SU-DHL-6 (cell line): ENCODE results near the gene CAMSAP1.

Experiments used
- H2AFZ ChIP-seq: fragments of 200-600 bp; sonication (generic); 2 replicates; pipeline ENCODE4 v1.6.1; 2014; ENCODE audit warnings: low read depth, mild to moderate bottlenecking, moderate library complexity, mixed read lengths, antibody characterized with exemption, low read length; ENCODE audit not compliant: severe bottlenecking
- H3F3A ChIP-seq: fragments of 200-600 bp; shearing (Covaris generic); 2 replicates; pipeline ENCODE4 v1.6.0; 2016; ENCODE audit warnings: antibody characterized with exemption, mild to moderate bottlenecking; ENCODE audit not compliant: insufficient read depth
- H3K27ac ChIP-seq: fragments of 200-600 bp; sonication (generic); 2 replicates; pipeline ENCODE4 v1.5.1; 2016; ENCODE audit warnings: low read depth, mild to moderate bottlenecking, low read length, moderate library complexity, mixed read lengths
- H3K27me3 ChIP-seq: fragments of 200-600 bp; sonication (generic), shearing (Covaris generic); 2 replicates; pipeline ENCODE4 v1.6.0; 2014; ENCODE audit warnings: mild to moderate bottlenecking, low read length
- H3K36me3 ChIP-seq: fragments of 200-600 bp; sonication (generic); 2 replicates; pipeline ENCODE4 v1.6.1; 2014; ENCODE audit warnings: mild to moderate bottlenecking, low read length, mixed read lengths
- H3K4me2 ChIP-seq: fragments of 300-600, 200-600 bp; shearing (Covaris generic), sonication (generic); 2 replicates; pipeline ENCODE4 v1.6.0; 2014; ENCODE audit warnings: low read length, low read depth, mild to moderate bottlenecking; ENCODE audit not compliant: poor library complexity, severe bottlenecking
- H3K4me3 ChIP-seq: fragments of 200-600 bp; sonication (generic); 2 replicates; pipeline ENCODE4 v1.5.1; 2014; ENCODE audit warnings: antibody characterized with exemption, low read length, mild to moderate bottlenecking, mixed read lengths; ENCODE audit not compliant: insufficient read depth, poor library complexity, severe bottlenecking
- H3K79me2 ChIP-seq: fragments of 200-600 bp; sonication (generic); 2 replicates; pipeline ENCODE4 v1.6.1; 2014; ENCODE audit warnings: mild to moderate bottlenecking, low read length, moderate library complexity; ENCODE audit not compliant: insufficient read depth
- H3K9ac ChIP-seq: fragments of 200-600 bp; sonication (generic); 2 replicates; pipeline ENCODE4 v1.7.0; 2014; ENCODE audit warnings: mild to moderate bottlenecking, low read length
- H3K9me2 ChIP-seq: fragments of 200-600 bp; sonication (generic); replicated peaks from 2 replicates; pipeline ENCODE4 v1.6.1; 2014; ENCODE audit warnings: low read length; ENCODE audit not compliant: insufficient read depth
- H3K9me3 ChIP-seq: fragments of 200-600 bp; sonication (generic); 2 replicates; pipeline ENCODE4 v1.6.1; 2014; ENCODE audit warnings: low read length, mixed read lengths; ENCODE audit not compliant: insufficient read depth
- H4K20me1 ChIP-seq: fragments of 200-600 bp; sonication (generic); 2 replicates; pipeline ENCODE4 v1.6.1; 2014; ENCODE audit warnings: low read depth, mild to moderate bottlenecking, antibody characterized with exemption, low read length, moderate library complexity, mixed read lengths
- CTCF ChIP-seq: fragments of 200-600 bp; sonication (generic); IDR thresholded peaks from one replicate; pipeline ENCODE4 v1.5.1; 2017; ENCODE audit warnings: antibody characterized with exemption, mild to moderate bottlenecking, low read length, moderate library complexity; ENCODE audit not compliant: insufficient read depth, poor library complexity, severe bottlenecking
- EZH2phosphoT487 ChIP-seq: fragments of 200-600 bp; sonication (generic), shearing (Covaris generic); conservative IDR thresholded peaks from 2 replicates; pipeline ENCODE4 v1.6.1; 2018; ENCODE audit warnings: mild to moderate bottlenecking, antibody characterized with exemption, low read length, moderate library complexity, mixed read lengths

The CAMSAP1 gene

GRCh38 chr9:135885100-135885853 is 22.1 kb downstream of the CAMSAP1 start:
- H3K4me2 ChIP-seq = no peak overlapping the region
- no peaks in the 10 kb centered on the region for H3K9me2 ChIP-seq
- peaks cover 14% of the 10 kb centered on the region; the same call in 1 of the 2 replicates for H4K20me1 ChIP-seq
- H3K4me3 ChIP-seq = no peak overlapping the region
- H3K27me3 ChIP-seq = no peaks in the 10 kb centered on the region
- no peak for TF ChIP-seq EZH2phosphoT487
- TF ChIP-seq CTCF = no peak
- no peak overlapping the region for H3K27ac ChIP-seq
- no peaks in the 10 kb centered on the region for H3F3A ChIP-seq
- H2AFZ ChIP-seq = no peak overlapping the region
- no peaks in the 10 kb centered on the region for H3K36me3 ChIP-seq
- H3K79me2 ChIP-seq = peaks cover 92% of the 10 kb centered on the region
- no peaks in the 10 kb centered on the region for H3K9me3 ChIP-seq
- no peak overlapping the region for H3K9ac ChIP-seq

GRCh38 chr9:135884328-135885035 is 22.9 kb downstream of the CAMSAP1 start:
- Histone ChIP-seq H3K27me3 (no peaks in the 10 kb centered on the region), H3K79me2 (peaks cover 92% of the 10 kb centered on the region), H3K9me3 (no peaks in the 10 kb centered on the region), H3K36me3 (no peaks in the 10 kb centered on the region), H4K20me1 (peaks cover 18% of the 10 kb centered on the region; the same call in 1 of the 2 replicates), H3K27ac (no peak overlapping the region), H2AFZ (no peak overlapping the region), H3K9ac (no peak overlapping the region), H3K9me2 (no peaks in the 10 kb centered on the region), H3K4me3 (no peak overlapping the region), H3K4me2 (no peak overlapping the region), H3F3A (no peaks in the 10 kb centered on the region)
- TF ChIP-seq EZH2phosphoT487 (no peak), CTCF (no peak)

DNA sequence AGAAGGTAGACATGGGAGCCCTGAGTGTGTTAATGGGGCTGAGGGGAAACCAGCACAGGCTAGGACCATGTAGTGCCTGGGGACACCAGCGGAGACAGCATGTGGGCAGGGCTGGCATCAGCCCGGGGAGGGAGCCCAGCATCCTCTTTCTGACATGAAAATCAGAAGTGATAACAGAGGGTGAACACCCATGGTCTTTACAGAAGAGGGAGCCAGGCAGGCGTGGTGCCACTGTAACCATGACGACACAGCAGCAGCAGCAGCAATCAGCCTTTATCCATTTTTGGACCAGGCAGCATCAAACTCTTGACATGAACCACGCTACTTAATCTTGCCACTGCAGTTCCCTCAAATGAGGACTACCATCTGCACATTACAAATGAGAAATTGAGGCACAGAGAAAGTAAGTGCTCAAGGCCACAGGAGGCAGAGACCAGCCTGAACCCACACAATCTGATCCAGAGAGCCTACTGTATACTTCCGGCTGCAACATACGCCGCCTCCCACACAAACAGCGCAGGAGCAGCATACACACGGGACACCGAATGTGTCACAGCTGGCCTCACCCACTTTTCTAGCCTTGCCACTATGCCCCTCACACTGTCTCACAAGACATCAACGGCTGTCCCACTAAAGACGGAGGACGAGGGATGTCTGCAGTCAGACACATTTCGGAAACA is 23.8 kb downstream of the CAMSAP1 start:
- TF ChIP-seq CTCF (no peak), EZH2phosphoT487 (no peak)
- H3K79me2 ChIP-seq = peaks cover 92% of the 10 kb centered on the region
- no peaks in the 10 kb centered on the region for H3K27me3 ChIP-seq
- no peak overlapping the region for H3K27ac ChIP-seq
- no peak overlapping the region for H3K9ac ChIP-seq
- H3K4me3 ChIP-seq = no peak overlapping the region
- peaks cover 20% of the 10 kb centered on the region; the same call in 1 of the 2 replicates for H4K20me1 ChIP-seq
- H3K4me2 ChIP-seq = no peak overlapping the region
- no peaks in the 10 kb centered on the region for H3K9me3 ChIP-seq
- no peaks in the 10 kb centered on the region for H3K9me2 ChIP-seq
- no peak overlapping the region for H2AFZ ChIP-seq
- H3K36me3 ChIP-seq = no peaks in the 10 kb centered on the region
- no peaks in the 10 kb centered on the region for H3F3A ChIP-seq
